ENCODE measurements around the gene RBM14. TPM values are rescaled to one million over a fixed set of nuclear protein-coding genes. Genes with fewer than 3 reads are reported as not detected.
A peak's percentile ranks its signal among the peaks of the same experiment; 100 is the strongest.
"Not testable (repeated sequence)": the region's sequence is repeated elsewhere in the genome, so short reads cannot be mapped to it uniquely, and the experiment has no call there.

The RBM14 gene
- total and polyA plus RNA-seq, 5 donors from 2014 or later: 56.7 to 233 (median 71.5) TPM

GRCh38 chr11:66603072-66603471 is 13.4 kb upstream of the RBM14 start:
- DNase-seq: no peak
- no peak for ATAC-seq (ENCODE audit: low read depth in 2 of 2)
- no peaks in the 10 kb centered on the region for H3K4me1 ChIP-seq (ENCODE audit: control insufficient read depth, insufficient read depth, low read length, poor library complexity, severe bottlenecking)
- Mint-ChIP-seq H3K27me3 (no peaks in the 10 kb centered on the region), H3K4me3 (no peak overlapping the region), H3K36me3 (peaks cover 25% of the 10 kb centered on the region), H3K9me3 (no peaks in the 10 kb centered on the region), H3K4me1 (peaks cover 0 to 7% (median 1%) of the 10 kb centered on the region in 4 donors), H3K27ac (no peak overlapping the region)
- H3K36me3 ChIP-seq (ENCODE audit: control insufficient read depth, insufficient read depth, low read length): peaks cover 14% of the 10 kb centered on the region
- H3K9me3 ChIP-seq (ENCODE audit: control insufficient read depth in 2 of 2, low read length in 2 of 2): no peaks in the 10 kb centered on the region
- no peak overlapping the region for H3K27ac ChIP-seq (ENCODE audit: insufficient read depth, low read length, poor library complexity, severe bottlenecking)
- H3K27me3 ChIP-seq (ENCODE audit: control insufficient read depth, insufficient read depth, low read length): no peaks in the 10 kb centered on the region
- no peak overlapping the region for H3K4me3 ChIP-seq (ENCODE audit: low read depth, low read length)

GRCh38 chr11:66604155-66604554 is 12.3 kb upstream of the RBM14 start:
- no peaks in the 10 kb centered on the region for H3K27me3 Mint-ChIP-seq
- H3K27ac Mint-ChIP-seq: no peak overlapping the region
- H3K9me3 Mint-ChIP-seq: no peaks in the 10 kb centered on the region
- no peak overlapping the region for H3K27ac ChIP-seq (ENCODE audit: insufficient read depth, low read length, poor library complexity, severe bottlenecking)
- peaks cover 25% of the 10 kb centered on the region for H3K36me3 Mint-ChIP-seq
- peaks cover 14% of the 10 kb centered on the region for H3K36me3 ChIP-seq (ENCODE audit: control insufficient read depth, insufficient read depth, low read length)
- H3K4me3 Mint-ChIP-seq: no peak overlapping the region
- H3K27me3 ChIP-seq (ENCODE audit: control insufficient read depth, insufficient read depth, low read length): no peaks in the 10 kb centered on the region
- no peak overlapping the region for H3K4me3 ChIP-seq (ENCODE audit: low read depth, low read length)
- H3K4me1 Mint-ChIP-seq: peaks cover 0 to 2% (median 0%) of the 10 kb centered on the region in 4 donors
- no peak for DNase-seq
- H3K9me3 ChIP-seq (ENCODE audit: control insufficient read depth in 2 of 2, low read length in 2 of 2): no peaks in the 10 kb centered on the region
- H3K4me1 ChIP-seq (ENCODE audit: control insufficient read depth, insufficient read depth, low read length, poor library complexity, severe bottlenecking): no peaks in the 10 kb centered on the region
- ATAC-seq (ENCODE audit: low read depth in 2 of 2): no peak

GRCh38 chr11:66606608-66607007 is 9.8 kb upstream of the RBM14 start:
- H3K4me1 ChIP-seq (ENCODE audit: control insufficient read depth, insufficient read depth, low read length, poor library complexity, severe bottlenecking); H3K4me3 ChIP-seq (ENCODE audit: low read depth, low read length); H3K27me3 ChIP-seq (ENCODE audit: control insufficient read depth, insufficient read depth, low read length); ATAC-seq (ENCODE audit: low read depth in 2 of 2); H3K27ac Mint-ChIP-seq; H3K27ac ChIP-seq (ENCODE audit: insufficient read depth, low read length, poor library complexity, severe bottlenecking); H3K9me3 ChIP-seq (ENCODE audit: control insufficient read depth in 2 of 2, low read length in 2 of 2); DNase-seq; H3K27me3 Mint-ChIP-seq; H3K4me3 Mint-ChIP-seq; H3K9me3 Mint-ChIP-seq; H3K36me3 ChIP-seq (ENCODE audit: control insufficient read depth, insufficient read depth, low read length): not testable (repeated sequence)
- Mint-ChIP-seq H3K4me1 (peaks cover 6 to 14% (median 13%) of the 10 kb centered on the region in 4 donors), H3K36me3 (peaks cover 21% of the 10 kb centered on the region)

GRCh38 chr11:66607126-66607834 is 9.2 kb upstream of the RBM14 start:
- ATAC-seq (ENCODE audit: low read depth in 2 of 2): no peak
- Histone ChIP-seq H3K27me3 (ENCODE audit: control insufficient read depth, insufficient read depth, low read length) (no peaks in the 10 kb centered on the region), H3K9me3 (ENCODE audit: control insufficient read depth in 2 of 2, low read length in 2 of 2) (no peaks in the 10 kb centered on the region), H3K27ac (ENCODE audit: insufficient read depth, low read length, poor library complexity, severe bottlenecking) (no peak overlapping the region), H3K4me1 (ENCODE audit: control insufficient read depth, insufficient read depth, low read length, poor library complexity, severe bottlenecking) (peaks cover 4% of the 10 kb centered on the region), H3K36me3 (ENCODE audit: control insufficient read depth, insufficient read depth, low read length) (peaks cover 4% of the 10 kb centered on the region), H3K4me3 (ENCODE audit: low read depth, low read length) (no peak overlapping the region)
- peak overlapping the region in 1 of 4 donors; percentile 47 for H3K4me3 Mint-ChIP-seq
- no peaks in the 10 kb centered on the region for H3K9me3 Mint-ChIP-seq
- no peaks in the 10 kb centered on the region for H3K27me3 Mint-ChIP-seq
- no peak overlapping the region for H3K27ac Mint-ChIP-seq
- H3K36me3 Mint-ChIP-seq: peaks cover 18% of the 10 kb centered on the region
- peaks cover 6 to 14% (median 13%) of the 10 kb centered on the region in 4 donors for H3K4me1 Mint-ChIP-seq
- no peak for DNase-seq

GRCh38 chr11:66609721-66610617 is 6.5 kb upstream of the RBM14 start:
- Mint-ChIP-seq H3K27me3 (no peaks in the 10 kb centered on the region), H3K9me3 (no peaks in the 10 kb centered on the region), H3K4me1 (peaks cover 6 to 15% (median 14%) of the 10 kb centered on the region in 4 donors), H3K36me3 (peaks cover 7% of the 10 kb centered on the region), H3K27ac (peak overlapping the region; percentile 29 to 59 (median 48)), H3K4me3 (peak overlapping the region in 2 of 4 donors; percentile 14 to 16)
- peak overlapping the region; percentile 62 for H3K4me3 ChIP-seq (ENCODE audit: low read depth, low read length)
- ATAC-seq (ENCODE audit: low read depth in 2 of 2): peak in 1 of 2 donors; percentile 31
- DNase-seq: peak in 1 of 3 donors; percentile 26
- H3K27me3 ChIP-seq (ENCODE audit: control insufficient read depth, insufficient read depth, low read length): no peaks in the 10 kb centered on the region
- peaks cover 4% of the 10 kb centered on the region for H3K36me3 ChIP-seq (ENCODE audit: control insufficient read depth, insufficient read depth, low read length)
- H3K4me1 ChIP-seq (ENCODE audit: control insufficient read depth, insufficient read depth, low read length, poor library complexity, severe bottlenecking): peaks cover 4% of the 10 kb centered on the region
- no peaks in the 10 kb centered on the region for H3K9me3 ChIP-seq (ENCODE audit: control insufficient read depth in 2 of 2, low read length in 2 of 2)
- H3K27ac ChIP-seq (ENCODE audit: insufficient read depth, low read length, poor library complexity, severe bottlenecking): peak overlapping the region; percentile 31

GRCh38 chr11:66612458-66612857 is 4.0 kb upstream of the RBM14 start:
- no peaks in the 10 kb centered on the region for H3K27me3 ChIP-seq (ENCODE audit: control insufficient read depth, insufficient read depth, low read length)
- Mint-ChIP-seq H3K27ac (no peak overlapping the region), H3K9me3 (peaks cover 0 to under 1% (median 0%) of the 10 kb centered on the region in 7 donors), H3K4me1 (peaks cover 6 to 29% (median 22%) of the 10 kb centered on the region in 4 donors), H3K4me3 (no peak overlapping the region), H3K27me3 (peaks cover 8% of the 10 kb centered on the region), H3K36me3 (no peaks in the 10 kb centered on the region)
- ATAC-seq (ENCODE audit: low read depth in 2 of 2): no peak
- H3K4me3 ChIP-seq (ENCODE audit: low read depth, low read length): no peak overlapping the region
- H3K36me3 ChIP-seq (ENCODE audit: control insufficient read depth, insufficient read depth, low read length): no peaks in the 10 kb centered on the region
- no peak for DNase-seq
- peaks cover 11% of the 10 kb centered on the region for H3K4me1 ChIP-seq (ENCODE audit: control insufficient read depth, insufficient read depth, low read length, poor library complexity, severe bottlenecking)
- H3K9me3 ChIP-seq (ENCODE audit: control insufficient read depth in 2 of 2, low read length in 2 of 2): no peaks in the 10 kb centered on the region
- H3K27ac ChIP-seq (ENCODE audit: insufficient read depth, low read length, poor library complexity, severe bottlenecking): no peak overlapping the region

- Histone ChIP-seq H3K4me1 (ENCODE audit: control insufficient read depth, insufficient read depth, low read length, poor library complexity, severe bottlenecking) (peaks cover 27% of the 10 kb centered on the region), H3K27ac (ENCODE audit: insufficient read depth, low read length, poor library complexity, severe bottlenecking) (no peak overlapping the region), H3K4me3 (ENCODE audit: low read depth, low read length) (no peak overlapping the region), H3K27me3 (ENCODE audit: control insufficient read depth, insufficient read depth, low read length) (no peaks in the 10 kb centered on the region), H3K9me3 (ENCODE audit: control insufficient read depth in 2 of 2, low read length in 2 of 2) (no peaks in the 10 kb centered on the region), H3K36me3 (ENCODE audit: control insufficient read depth, insufficient read depth, low read length) (peaks cover 3% of the 10 kb centered on the region)
- Mint-ChIP-seq H3K36me3 (peaks cover 3% of the 10 kb centered on the region), H3K27ac (no peak overlapping the region), H3K4me3 (no peak overlapping the region), H3K4me1 (peaks cover 9 to 44% (median 35%) of the 10 kb centered on the region in 4 donors), H3K27me3 (peaks cover 8% of the 10 kb centered on the region), H3K9me3 (peaks cover 0 to 2% (median 0%) of the 10 kb centered on the region in 7 donors)
- no peak for ATAC-seq (ENCODE audit: low read depth in 2 of 2)
- no peak for DNase-seq
These were observed 2.4 kb upstream of the RBM14 start for GRCh38 chr11:66614073-66614472.

Data from CD4-positive, CD25-positive, alpha-beta regulatory T cell (primary cell).